GM12874 (cell line): ENCODE measurements around the gene SUV39H1.

ENCODE experiments used
- CTCF ChIP-seq: IDR thresholded peaks from 2 replicates; pipeline ENCODE4 v1.5.1; 2011; ENCODE audit warnings: low read depth, mild to moderate bottlenecking, control low read depth, low read length, moderate library complexity; ENCODE audit not compliant: insufficient read depth

The SUV39H1 gene

GRCh38 chrX:48715876-48716502 is 19.5 kb downstream of the SUV39H1 start:
- TF ChIP-seq CTCF, result no peak

GRCh38 chrX:48719958-48720357 is 23.4 kb downstream of the SUV39H1 start:
- no peak for TF ChIP-seq CTCF

- no peak for TF ChIP-seq CTCF
Measured at GRCh38 chrX:48720577-48721250, 24.2 kb downstream of the SUV39H1 start.

- no peak for TF ChIP-seq CTCF
Measured at GRCh38 chrX:48721916-48722315, 25.4 kb downstream of the SUV39H1 start.

GRCh38 chrX:48726596-48726995 is 30.1 kb downstream of the SUV39H1 start:
- no peak for TF ChIP-seq CTCF

- no peak for TF ChIP-seq CTCF
Measured at GRCh38 chrX:48728653-48729052, 32.1 kb downstream of the SUV39H1 start.

- no peak for TF ChIP-seq CTCF
Measured at GRCh38 chrX:48736303-48736702, 39.8 kb downstream of the SUV39H1 start.
